K562 (cell line): Measurements from ENCODE around the gene GLI3. TPM values are rescaled to one million over a fixed set of nuclear protein-coding genes. Genes with fewer than 3 reads are reported as not detected.

Experiments used
- ATAC-seq: fragments of 200-7000 bp; cut with Tn5 transposase; 3 replicates; pipeline ENCODE4 v1.9.1; 2020; ENCODE audit warnings: moderate library complexity
- BruUV-seq: library from RNA; stranded (reverse); fragments of 400-500 nt; replicated peaks from 2 replicates; lab custom pipeline; 2021; lab: Mats Ljungman, UMichigan
- CTCF ChIA-PET: fragments of 300-600 bp; formaldehyde crosslinking; extraction: SDS; loops from one replicate; lab custom pipeline; 2021; ENCODE audit warnings: low intra/inter-chr PET ratio; lab: Yijun Ruan, JAX
- POLR2A ChIA-PET: fragments of 300-600, 350-650 bp; sonication (Branson Sonifier 250); formaldehyde crosslinking; extraction: SDS; loops from one replicate; lab custom pipeline; 2021; ENCODE audit warnings: antibody characterized with exemption, inconsistent platforms; lab: Yijun Ruan, JAX
- DNase-seq, 4 experiments: peaks; one replicate each; pipeline versions ENCODE4 v3.0.0 to v3.0.0-alpha.2; 2011 to 2018; ENCODE audit warnings: low spot score in 3 of 4, mixed read lengths in 3 of 4; ENCODE audit errors: extremely low read depth in 1 of 4
- FAIRE-seq: peaks from 2 replicates; lab custom pipeline; 2011; peaks lifted over from hg19 to GRCh38; lab: Jason Lieb, UNC
- H2AFZ ChIP-seq: 2 replicates; pipeline ENCODE4 v1.6.0; 2011; ENCODE audit warnings: low read depth, low read length, control low read depth, inconsistent platforms
- H3K27ac ChIP-seq: fragments of 200-600 bp; 3 replicates; pipeline ENCODE4 v1.8.0; 2011; ENCODE audit warnings: low read depth, mild to moderate bottlenecking, control low read depth, inconsistent platforms, low read length, moderate library complexity, mixed read lengths; ENCODE audit errors: extremely low read depth
- H3K27me3 ChIP-seq, 2 experiments: fragments of 300-600 bp in 1 of 2; 2 replicates in 1 of 2; 3 replicates in 1 of 2; pipeline versions ENCODE4 v1.6.0 to v1.8.0; 2011; ENCODE audit warnings: inconsistent platforms in 2 of 2, low read length in 2 of 2, mild to moderate bottlenecking in 1 of 2, mixed read lengths in 1 of 2, moderate library complexity in 1 of 2; ENCODE audit not compliant: control insufficient read depth in 2 of 2, insufficient read depth in 2 of 2
- H3K36me3 ChIP-seq: fragments of 300-600 bp; 3 replicates; pipeline ENCODE4 v1.8.0; 2011; ENCODE audit warnings: mild to moderate bottlenecking, low read length, inconsistent platforms; ENCODE audit not compliant: control insufficient read depth, insufficient read depth
- H3K4me1 ChIP-seq, 2 experiments: fragments of 200-600 bp in 1 of 2; replicated peaks in 1 of 2; 2 replicates in 1 of 2; 3 replicates in 1 of 2; pipeline versions ENCODE4 v1.5.1 to v1.8.0; 2011; ENCODE audit warnings: inconsistent platforms in 2 of 2, low read length in 2 of 2, mild to moderate bottlenecking in 1 of 2, mixed read lengths in 1 of 2, moderate library complexity in 1 of 2; ENCODE audit not compliant: control insufficient read depth in 2 of 2, insufficient read depth in 2 of 2
- H3K4me2 ChIP-seq: 2 replicates; pipeline ENCODE4 v1.6.1; 2011; ENCODE audit warnings: low read length, control low read depth, inconsistent platforms, mixed read lengths; ENCODE audit not compliant: insufficient read depth
- H3K4me3 ChIP-seq: fragments of 200-600 bp; sonication (generic), shearing (Covaris generic); 2 replicates; pipeline ENCODE4 v1.5.1; 2016; ENCODE audit warnings: control low read depth, inconsistent platforms
- H3K79me2 ChIP-seq: fragments of 200-600 bp; 3 replicates; pipeline ENCODE4 v1.8.0; 2011; ENCODE audit warnings: low read length, inconsistent platforms; ENCODE audit not compliant: control insufficient read depth, insufficient read depth
- H3K9ac ChIP-seq, 2 experiments: 2 replicates each; pipeline versions ENCODE4 v1.6.0 to v1.6.1; 2011; ENCODE audit warnings: low read depth in 2 of 2, low read length in 2 of 2, control low read depth in 1 of 2, inconsistent platforms in 1 of 2, mild to moderate bottlenecking in 1 of 2, mixed read lengths in 1 of 2; ENCODE audit not compliant: insufficient read depth in 1 of 2
- H3K9me1 ChIP-seq: one replicate; pipeline ENCODE4 v1.6.0; 2011; ENCODE audit warnings: inconsistent platforms, mild to moderate bottlenecking, low read length, moderate library complexity; ENCODE audit not compliant: control insufficient read depth, insufficient read depth
- H3K9me3 ChIP-seq: replicated peaks from 2 replicates; pipeline ENCODE4 v1.5.1; 2011; ENCODE audit warnings: low read depth, low read length, inconsistent platforms; ENCODE audit not compliant: control insufficient read depth, insufficient read depth
- H4K20me1 ChIP-seq: replicated peaks from 2 replicates; pipeline ENCODE4 v1.6.1; 2011; ENCODE audit warnings: low read length, inconsistent platforms, mixed read lengths; ENCODE audit not compliant: control insufficient read depth, insufficient read depth
- ASH1L ChIP-seq: fragments of 450-650 bp; IDR thresholded peaks from 2 replicates; pipeline ENCODE4 v1.6.1; 2018; ENCODE audit warnings: borderline replicate concordance, mild to moderate bottlenecking, low read depth; ENCODE audit not compliant: partially characterized antibody
- KLF10 ChIP-seq: fragments of 250-450 bp; sonication (Bioruptor Pico); IDR thresholded peaks from 2 replicates; pipeline ENCODE4 v1.6.1; 2021; ENCODE audit warnings: matching md5 sums
- PHF8 ChIP-seq: fragments of 200-600 bp; sonication (generic); IDR thresholded peaks from 2 replicates; pipeline ENCODE4 v1.6.1; 2012; ENCODE audit warnings: mixed run types, mild to moderate bottlenecking, inconsistent platforms, low read length, moderate library complexity, borderline replicate concordance
- RNF219 ChIP-seq: fragments of 250-450 bp; sonication (Bioruptor Pico); IDR thresholded peaks from 2 replicates; pipeline ENCODE4 v1.5.0; 2022; ENCODE audit warnings: mild to moderate bottlenecking
- ZNF431 ChIP-seq: sonication (generic); formaldehyde crosslinking; IDR thresholded peaks from 2 replicates; pipeline ENCODE4 v1.8.0; 2022; ENCODE audit warnings: mild to moderate bottlenecking, missing genetic modification reagents
- ZNF436 ChIP-seq: fragments of 250-450, 450-650 bp; sonication (Bioruptor Pico); formaldehyde crosslinking; IDR thresholded peaks from 2 replicates; pipeline ENCODE4 v1.7.0; 2020; ENCODE audit warnings: mild to moderate bottlenecking
- ZNF444 ChIP-seq: fragments of 250-450 bp; sonication (Bioruptor Pico); IDR thresholded peaks from 2 replicates; pipeline ENCODE4 v1.4.0; 2020; ENCODE audit warnings: mild to moderate bottlenecking, moderate library complexity
- ZNF551 ChIP-seq: fragments of 250-450 bp; sonication (Bioruptor Pico); IDR thresholded peaks from 2 replicates; pipeline ENCODE4 v1.5.0; 2021; ENCODE audit warnings: mild to moderate bottlenecking, moderate library complexity
- WGBS: fragments of 100-300 bp; shearing (Covaris generic); methylation state at CpG from one replicate; pipeline ENCODE4 v1.1.6; 2016; ENCODE audit warnings: low coverage, mixed read lengths; ENCODE audit not compliant: insufficient coverage; ENCODE audit errors: missing lambda C conversion rate; 5-methylcytosine and 5-hydroxymethylcytosine counted together
- in situ Hi-C: fragments of 300-500 bp; cut with MboI; formaldehyde crosslinking; loops from 4 replicates; pipeline ENCODE4 v1.15.0; 2018; ENCODE audit warnings: inconsistent platforms, mixed read lengths
- intact Hi-C: fragments of 100-400 bp; cut with micrococcal nuclease; formaldehyde crosslinking; loops from 2 replicates; pipeline ENCODE4 v1.14.2; 2022
- polyA plus RNA-seq, 8 experiments: library from polyadenylated mRNA; depleted of rRNA in 4 of 8; stranded (reverse) in 5 of 8; unstranded in 3 of 8; fragments of >200 nt; fragmentation: Nextera tagmentation in 2 of 8; fragmentation: Illumina TruSeq in 1 of 8; extraction: Ambion mirVana in 2 of 8; extraction: Trizol in 1 of 8; gene quantifications; 2 replicates each; pipeline versions ENCODE4 v1.2.1 to v1.2.3, GENCODE V29; 2011 to 2014; ENCODE audit warnings: inconsistent platforms in 1 of 8, missing spikeins in 1 of 8
- total RNA-seq, 7 experiments: library from RNA; depleted of rRNA in 6 of 7; stranded (reverse); fragments of >200 nt in 6 of 7; fragmentation: Illumina TruSeq in 2 of 7; extraction: Trizol in 2 of 7; gene quantifications; 2 replicates each; pipeline versions ENCODE4 v1.2.1 to v1.2.3, GENCODE V29; 2011 to 2021; ENCODE audit warnings: low replicate concordance in 1 of 7

GLI3 gene
- total and polyA plus RNA-seq, 9 of the 15 experiments (the other 6 are each of a cell fraction or from before 2014, with no cell fraction given), result 0.01 to 0.18 (median 0.07) TPM; not detected in 6

GRCh38 chr7:42145539-42145938 is 91.5 kb downstream of the GLI3 start:
- Histone ChIP-seq H3K9me1 (no peaks in the 10 kb centered on the region), H3K36me3 (no peaks in the 10 kb centered on the region), H3K4me3 (no peak overlapping the region), H3K9me3 (no peaks in the 10 kb centered on the region), H4K20me1 (no peaks in the 10 kb centered on the region), H3K27me3 (peaks cover 0 to 14% of the 10 kb centered on the region in 2 experiments; a peak in 2 of 5 replicates), H3K4me2 (no peak overlapping the region), H3K79me2 (no peaks in the 10 kb centered on the region), H3K4me1 (no peaks in the 10 kb centered on the region), H3K9ac (no peak overlapping the region), H3K27ac (no peak overlapping the region), H2AFZ (no peak overlapping the region)
- intact Hi-C loops (no loop called here), in situ Hi-C loops (no loop called here)
- no TSS peak for BruUV-seq
- FAIRE-seq (no peak), ATAC-seq (no peak), DNase-seq (no peak)
- ChIA-PET CTCF (no interaction called here), POLR2A (no interaction called here)
- TF ChIP-seq ZNF431 (CRISPR knock-in tag) (no peak), ZNF436 (no peak), RNF219 (no peak), PHF8 (no peak)

DNA sequence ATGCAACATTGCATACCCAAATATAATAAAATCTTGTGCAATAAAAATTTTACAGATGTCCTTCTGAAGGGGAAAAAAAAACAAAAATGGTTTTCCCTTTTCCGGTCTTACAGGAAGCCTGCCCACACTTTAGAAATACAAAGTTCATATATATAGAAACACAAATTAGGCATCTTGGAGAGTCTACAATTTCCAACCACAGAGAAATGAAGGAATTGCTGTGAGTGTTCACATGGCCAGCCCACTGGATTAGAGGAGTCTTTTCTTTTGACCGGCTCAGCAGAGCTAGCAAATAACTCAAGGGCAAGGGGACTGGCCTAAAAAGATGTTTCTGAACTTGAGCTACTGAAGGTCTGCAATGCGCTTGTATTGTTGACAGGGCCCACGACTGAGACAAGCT is 92.4 kb downstream of the GLI3 start:
- FAIRE-seq (no peak), ATAC-seq (no peak)
- WGBS, result 2% methylated on average over 4 of the region's 4 CpGs
- intact Hi-C loops, result no loop called here
- peaks cover 0 to 19% of the 10 kb centered on the region in 2 experiments; a peak in 2 of 5 replicates for H3K27me3 ChIP-seq
- no TSS peak for BruUV-seq
- H3K4me2 ChIP-seq, result no peak overlapping the region
- H3K36me3 ChIP-seq, result no peaks in the 10 kb centered on the region
- H3K27ac ChIP-seq, result no peak overlapping the region
- no peaks in the 10 kb centered on the region for H3K79me2 ChIP-seq
- POLR2A ChIA-PET, result no interaction called here
- H3K4me3 ChIP-seq, result no peak overlapping the region
- no peak overlapping the region for H2AFZ ChIP-seq
- no peak for TF ChIP-seq ZNF444 (CRISPR knock-in tag)
- TF ChIP-seq KLF10 (CRISPR knock-in tag), result no peak
- TF ChIP-seq ZNF551 (CRISPR knock-in tag), result no peak
- no peak for TF ChIP-seq ASH1L
- TF ChIP-seq, all 486 proteins: peak for 0
- in situ Hi-C loops, result no loop called here
- no peak for DNase-seq
- CTCF ChIA-PET, result no interaction called here
- H3K9ac ChIP-seq, result no peak overlapping the region
- H3K4me1 ChIP-seq, result no peaks in the 10 kb centered on the region
- H4K20me1 ChIP-seq, result no peaks in the 10 kb centered on the region
- H3K9me1 ChIP-seq, result no peaks in the 10 kb centered on the region
- H3K9me3 ChIP-seq, result no peaks in the 10 kb centered on the region
